ENCODE measurements around the gene BRINP3. TPM values are rescaled to one million over a fixed set of nuclear protein-coding genes. Genes with fewer than 3 reads are reported as not detected.

The BRINP3 gene
- total RNA-seq, 1 donor from 2014 or later = not detected

GRCh38 chr1:190169311-190170067 lies 308.2 kb downstream of the BRINP3 start:
- peak overlapping the region; percentile 61 for H3K4me2 ChIP-seq (ENCODE audit: low read length)

GRCh38 chr1:190168893-190169280 lies 308.8 kb downstream of the BRINP3 start:
- H3K4me1 Mint-ChIP-seq (ENCODE audit: low read depth, unreplicated experiment) = peaks cover 21% of the 10 kb centered on the region
- Histone ChIP-seq H3K27ac (ENCODE audit: low read depth, low read length) (peak overlapping the region; percentile 83), H3K9me3 (ENCODE audit: insufficient read depth, low read depth, low read length) (no peaks in the 10 kb centered on the region), H3K9ac (ENCODE audit: low read length) (peak overlapping the region; percentile 60), H3K36me3 (ENCODE audit: insufficient read depth, low read length) (no peaks in the 10 kb centered on the region), H2AFZ (ENCODE audit: low read depth, low read length) (no peak overlapping the region), H4K20me1 (ENCODE audit: insufficient read depth, low read length) (no peaks in the 10 kb centered on the region), H3K27me3 (ENCODE audit: insufficient read depth, low read length) (no peaks in the 10 kb centered on the region), H3K4me3 (ENCODE audit: insufficient read depth, low read depth, low read length) (no peak overlapping the region), H3K4me1 (ENCODE audit: insufficient read depth, low read length) (peaks cover 36% of the 10 kb centered on the region), H3K4me2 (ENCODE audit: low read length) (peak overlapping the region; percentile 61), H3K79me2 (ENCODE audit: insufficient read depth, low read length) (no peaks in the 10 kb centered on the region)
- DNase-seq (ENCODE audit: low read depth) (peak; percentile 26), FAIRE-seq (no peak)
- H3K27me3 Mint-ChIP-seq (ENCODE audit: low read depth, unreplicated experiment) = no peaks in the 10 kb centered on the region
- no peak overlapping the region for H3K4me3 Mint-ChIP-seq (ENCODE audit: unreplicated experiment)
- no peak overlapping the region for H3K27ac Mint-ChIP-seq (ENCODE audit: unreplicated experiment)
- TF ChIP-seq EZH2 (IDR thresholded peaks at IDR 0.05; ENCODE audit: insufficient read depth, low read length) (no peak), CTCF (IDR thresholded peaks at IDR 0.05; ENCODE audit: insufficient read depth, low read depth, low read length) (no peak)
- H3K36me3 Mint-ChIP-seq (ENCODE audit: low read depth, unreplicated experiment) = no peaks in the 10 kb centered on the region
- no peaks in the 10 kb centered on the region for H3K9me3 Mint-ChIP-seq (ENCODE audit: unreplicated experiment)

More at GRCh38 chr1:190169311-190170067, 308.2 kb downstream of the BRINP3 start:
- H3K27me3 ChIP-seq (ENCODE audit: insufficient read depth, low read length) = no peaks in the 10 kb centered on the region
- no peak for FAIRE-seq
- H3K4me3 ChIP-seq (ENCODE audit: insufficient read depth, low read depth, low read length) = no peak overlapping the region
- Mint-ChIP-seq H3K36me3 (ENCODE audit: low read depth, unreplicated experiment) (no peaks in the 10 kb centered on the region), H3K27me3 (ENCODE audit: low read depth, unreplicated experiment) (no peaks in the 10 kb centered on the region), H3K4me1 (ENCODE audit: low read depth, unreplicated experiment) (peaks cover 21% of the 10 kb centered on the region), H3K27ac (ENCODE audit: unreplicated experiment) (no peak overlapping the region), H3K9me3 (ENCODE audit: unreplicated experiment) (no peaks in the 10 kb centered on the region), H3K4me3 (ENCODE audit: unreplicated experiment) (no peak overlapping the region)
- H3K79me2 ChIP-seq (ENCODE audit: insufficient read depth, low read length) = no peaks in the 10 kb centered on the region
- peak overlapping the region; percentile 60 for H3K9ac ChIP-seq (ENCODE audit: low read length)
- peak; percentile 80 for DNase-seq (ENCODE audit: low read depth)
- TF ChIP-seq EZH2 (IDR thresholded peaks at IDR 0.05; ENCODE audit: insufficient read depth, low read length) = no peak
- TF ChIP-seq CTCF (IDR thresholded peaks at IDR 0.05; ENCODE audit: insufficient read depth, low read depth, low read length) = no peak
- H3K36me3 ChIP-seq (ENCODE audit: insufficient read depth, low read length) = no peaks in the 10 kb centered on the region
- peaks cover 36% of the 10 kb centered on the region for H3K4me1 ChIP-seq (ENCODE audit: insufficient read depth, low read length)
- H3K9me3 ChIP-seq (ENCODE audit: insufficient read depth, low read depth, low read length) = no peaks in the 10 kb centered on the region
- no peak overlapping the region for H2AFZ ChIP-seq (ENCODE audit: low read depth, low read length)
- no peaks in the 10 kb centered on the region for H4K20me1 ChIP-seq (ENCODE audit: insufficient read depth, low read length)
- H3K27ac ChIP-seq (ENCODE audit: low read depth, low read length) = peak overlapping the region; percentile 83

All from astrocyte (in vitro differentiated cells and primary cell).